GM13976 (cell line): ENCODE measurements around the gene SLC25A25.
"Not testable (repeated sequence)": the region's sequence is repeated elsewhere in the genome, so short reads cannot be mapped to it uniquely, and the experiment has no call there.

ENCODE experiments used
- DNase-seq: peaks from one replicate; pipeline ENCODE4 v3.0.0; 2012; ENCODE audit warnings: low spot score
- in situ Hi-C: fragments of 300-500 bp; cut with MboI; formaldehyde crosslinking; loops from one replicate; pipeline ENCODE4 v1.12.0; 2022; ENCODE audit warnings: low sequenced_read_pairs, mixed read lengths, inconsistent platforms; ENCODE audit not compliant: unreplicated experiment
- TF ChIP-seq, protein P1 (sequence below): IDR thresholded peaks from 2 replicates; pipeline ENCODE4 v1.5.1; 2012; ENCODE audit warnings: borderline replicate concordance, mild to moderate bottlenecking; ENCODE audit not compliant: insufficient read depth; ENCODE audit errors: extremely low read depth, missing control alignments, control extremely low read depth

Gene SLC25A25

DNA sequence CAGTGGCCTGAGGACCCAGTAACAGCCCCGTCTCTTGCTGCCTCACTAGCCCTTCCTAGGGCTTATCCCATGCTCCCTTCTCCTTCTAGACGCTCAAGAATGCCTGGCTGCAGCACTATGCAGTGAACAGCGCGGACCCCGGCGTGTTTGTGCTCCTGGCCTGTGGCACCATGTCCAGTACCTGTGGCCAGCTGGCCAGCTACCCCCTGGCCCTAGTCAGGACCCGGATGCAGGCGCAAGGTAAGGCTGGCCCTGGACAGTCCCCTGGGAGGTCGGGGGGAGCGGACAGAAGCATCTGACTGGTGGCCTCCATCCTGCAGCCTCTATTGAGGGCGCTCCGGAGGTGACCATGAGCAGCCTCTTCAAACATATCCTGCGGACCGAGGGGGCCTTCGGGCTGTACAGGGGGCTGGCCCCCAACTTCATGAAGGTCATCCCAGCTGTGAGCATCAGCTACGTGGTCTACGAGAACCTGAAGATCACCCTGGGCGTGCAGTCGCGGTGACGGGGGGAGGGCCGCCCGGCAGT lies 39.0 kb downstream of the SLC25A25 start:
- TF ChIP-seq, protein P1, sequence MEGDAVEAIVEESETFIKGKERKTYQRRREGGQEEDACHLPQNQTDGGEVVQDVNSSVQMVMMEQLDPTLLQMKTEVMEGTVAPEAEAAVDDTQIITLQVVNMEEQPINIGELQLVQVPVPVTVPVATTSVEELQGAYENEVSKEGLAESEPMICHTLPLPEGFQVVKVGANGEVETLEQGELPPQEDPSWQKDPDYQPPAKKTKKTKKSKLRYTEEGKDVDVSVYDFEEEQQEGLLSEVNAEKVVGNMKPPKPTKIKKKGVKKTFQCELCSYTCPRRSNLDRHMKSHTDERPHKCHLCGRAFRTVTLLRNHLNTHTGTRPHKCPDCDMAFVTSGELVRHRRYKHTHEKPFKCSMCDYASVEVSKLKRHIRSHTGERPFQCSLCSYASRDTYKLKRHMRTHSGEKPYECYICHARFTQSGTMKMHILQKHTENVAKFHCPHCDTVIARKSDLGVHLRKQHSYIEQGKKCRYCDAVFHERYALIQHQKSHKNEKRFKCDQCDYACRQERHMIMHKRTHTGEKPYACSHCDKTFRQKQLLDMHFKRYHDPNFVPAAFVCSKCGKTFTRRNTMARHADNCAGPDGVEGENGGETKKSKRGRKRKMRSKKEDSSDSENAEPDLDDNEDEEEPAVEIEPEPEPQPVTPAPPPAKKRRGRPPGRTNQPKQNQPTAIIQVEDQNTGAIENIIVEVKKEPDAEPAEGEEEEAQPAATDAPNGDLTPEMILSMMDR, result no peak
- in situ Hi-C loops, result no loop called here
- DNase-seq, result no peak

DNA sequence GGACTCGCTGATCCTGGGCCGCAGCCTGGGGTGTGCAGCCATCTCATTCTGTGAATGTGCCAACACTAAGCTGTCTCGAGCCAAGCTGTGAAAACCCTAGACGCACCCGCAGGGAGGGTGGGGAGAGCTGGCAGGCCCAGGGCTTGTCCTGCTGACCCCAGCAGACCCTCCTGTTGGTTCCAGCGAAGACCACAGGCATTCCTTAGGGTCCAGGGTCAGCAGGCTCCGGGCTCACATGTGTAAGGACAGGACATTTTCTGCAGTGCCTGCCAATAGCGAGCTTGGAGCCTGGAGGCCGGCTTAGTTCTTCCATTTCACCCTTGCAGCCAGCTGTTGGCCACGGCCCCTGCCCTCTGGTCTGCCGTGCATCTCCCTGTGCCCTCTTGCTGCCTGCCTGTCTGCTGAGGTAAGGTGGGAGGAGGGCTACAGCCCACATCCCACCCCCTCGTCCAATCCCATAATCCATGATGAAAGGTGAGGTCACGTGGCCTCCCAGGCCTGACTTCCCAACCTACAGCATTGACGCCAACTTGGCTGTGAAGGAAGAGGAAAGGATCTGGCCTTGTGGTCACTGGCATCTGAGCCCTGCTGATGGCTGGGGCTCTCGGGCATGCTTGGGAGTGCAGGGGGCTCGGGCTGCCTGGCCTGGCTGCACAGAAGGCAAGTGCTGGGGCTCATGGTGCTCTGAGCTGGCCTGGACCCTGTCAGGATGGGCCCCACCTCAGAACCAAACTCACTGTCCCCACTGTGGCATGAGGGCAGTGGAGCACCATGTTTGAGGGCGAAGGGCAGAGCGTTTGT lies 39.6 kb downstream of the SLC25A25 start:
- TF ChIP-seq, protein P1, result no peak
- in situ Hi-C loops, result no loop called here
- DNase-seq, result no peak

DNA sequence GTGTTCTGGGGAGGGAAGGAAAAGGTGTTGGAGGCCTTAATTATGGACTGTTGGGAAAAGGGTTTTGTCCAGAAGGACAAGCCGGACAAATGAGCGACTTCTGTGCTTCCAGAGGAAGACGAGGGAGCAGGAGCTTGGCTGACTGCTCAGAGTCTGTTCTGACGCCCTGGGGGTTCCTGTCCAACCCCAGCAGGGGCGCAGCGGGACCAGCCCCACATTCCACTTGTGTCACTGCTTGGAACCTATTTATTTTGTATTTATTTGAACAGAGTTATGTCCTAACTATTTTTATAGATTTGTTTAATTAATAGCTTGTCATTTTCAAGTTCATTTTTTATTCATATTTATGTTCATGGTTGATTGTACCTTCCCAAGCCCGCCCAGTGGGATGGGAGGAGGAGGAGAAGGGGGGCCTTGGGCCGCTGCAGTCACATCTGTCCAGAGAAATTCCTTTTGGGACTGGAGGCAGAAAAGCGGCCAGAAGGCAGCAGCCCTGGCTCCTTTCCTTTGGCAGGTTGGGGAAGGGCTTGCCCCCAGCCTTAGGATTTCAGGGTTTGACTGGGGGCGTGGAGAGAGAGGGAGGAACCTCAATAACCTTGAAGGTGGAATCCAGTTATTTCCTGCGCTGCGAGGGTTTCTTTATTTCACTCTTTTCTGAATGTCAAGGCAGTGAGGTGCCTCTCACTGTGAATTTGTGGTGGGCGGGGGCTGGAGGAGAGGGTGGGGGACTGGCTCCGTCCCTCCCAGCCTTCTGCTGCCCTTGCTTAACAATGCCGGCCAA lies 40.4 kb downstream of the SLC25A25 start:
- in situ Hi-C loops, result no loop called here

DNA sequence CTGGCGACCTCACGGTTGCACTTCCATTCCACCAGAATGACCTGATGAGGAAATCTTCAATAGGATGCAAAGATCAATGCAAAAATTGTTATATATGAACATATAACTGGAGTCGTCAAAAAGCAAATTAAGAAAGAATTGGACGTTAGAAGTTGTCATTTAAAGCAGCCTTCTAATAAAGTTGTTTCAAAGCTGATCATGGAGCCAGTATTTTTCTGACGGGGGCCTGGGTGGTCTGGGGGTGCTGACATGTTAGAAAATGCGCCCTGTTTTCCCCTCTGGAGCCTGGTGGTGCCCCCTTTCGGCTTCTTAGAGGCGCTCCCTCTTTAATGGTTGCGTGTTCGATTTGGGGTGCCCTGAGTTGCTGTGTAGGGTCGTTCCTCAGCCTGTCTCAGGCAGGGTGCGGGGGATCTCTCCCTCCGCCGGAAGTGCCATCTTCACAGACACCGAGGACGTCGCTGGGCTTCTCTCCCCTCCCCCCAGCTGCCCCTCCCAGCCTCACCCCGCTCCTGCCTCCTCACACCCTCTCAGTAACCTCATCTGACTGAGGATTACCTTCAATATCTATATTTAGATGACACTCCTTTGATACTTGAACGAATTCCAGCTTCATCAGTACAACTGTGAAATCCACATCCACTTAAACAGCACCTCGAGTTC lies 41.1 kb downstream of the SLC25A25 start:
- TF ChIP-seq, protein P1, result no peak
- no peak for DNase-seq
- in situ Hi-C loops, result no loop called here

More for the DNA sequence above, 40.4 kb downstream of the SLC25A25 start:
- DNase-seq, result no peak
- TF ChIP-seq, protein P1, result no peak

DNA sequence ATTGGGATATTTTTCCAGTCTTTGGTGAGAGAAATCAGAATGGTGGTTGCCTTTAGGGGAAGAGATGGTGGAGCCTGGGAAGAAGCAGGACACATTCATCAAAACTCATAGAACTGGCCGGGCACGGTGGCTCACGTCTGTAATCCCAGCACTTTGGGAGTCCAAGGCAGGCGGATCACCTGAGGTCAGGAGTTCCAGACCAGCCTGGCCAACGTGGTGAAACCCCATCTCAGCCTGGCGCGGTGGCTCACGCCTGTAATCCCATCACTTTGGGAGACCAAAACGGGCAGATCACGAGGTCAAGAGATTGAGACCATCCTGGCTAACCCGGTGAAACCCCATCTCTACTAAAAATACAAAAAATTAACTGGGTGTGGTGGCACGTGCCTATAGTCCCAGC lies 43.7 kb downstream of the SLC25A25 start:
- DNase-seq, in situ Hi-C loops: not testable (repeated sequence)

DNA sequence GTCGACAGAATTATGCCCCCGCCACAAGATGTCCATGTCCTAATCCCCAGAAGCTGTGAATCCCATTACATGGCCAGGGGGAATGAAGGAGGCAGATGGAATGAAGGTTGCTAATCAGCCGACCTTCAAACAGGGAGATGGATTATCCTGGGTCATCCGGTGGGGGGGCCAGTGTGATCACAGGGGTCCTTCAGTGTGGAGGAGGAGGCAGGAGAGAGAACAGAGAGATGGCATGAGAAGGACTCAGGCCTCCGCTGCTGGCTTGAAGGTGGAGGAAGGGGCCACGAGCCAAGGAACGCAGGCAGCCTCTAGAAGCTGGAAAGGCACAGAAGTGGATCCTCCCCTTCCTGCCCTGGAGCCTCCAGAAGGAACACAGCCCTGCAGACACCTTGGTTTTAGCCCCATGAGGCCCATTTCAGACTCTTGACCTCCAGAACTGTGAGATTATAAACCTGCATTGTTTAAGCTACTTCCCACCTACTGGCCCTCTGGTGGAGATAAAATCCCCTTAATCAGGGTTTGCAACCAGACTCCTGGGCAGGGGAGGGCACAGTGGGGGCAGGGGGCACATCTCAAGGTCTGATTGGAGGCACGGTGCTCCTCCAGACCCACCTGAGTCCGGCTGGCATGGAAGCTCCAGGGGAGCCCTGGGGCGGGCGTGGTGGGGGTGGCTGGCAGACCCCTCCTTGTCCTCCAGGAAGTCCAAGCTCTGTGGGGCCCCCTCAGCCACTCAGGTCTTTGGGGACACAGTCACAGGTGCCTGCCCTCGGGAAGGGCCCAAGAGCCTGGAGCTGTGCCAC lies 45.7 kb downstream of the SLC25A25 start:
- TF ChIP-seq, protein P1, result no peak
- DNase-seq, result no peak
- in situ Hi-C loops, result no loop called here
